Activated CD4-positive, alpha-beta T cell treated with anti-CD3 and anti-CD28 coated beads, Interleukin-2, amount 50 U/mL, for 4 hours (primary cell): ENCODE results near the gene USP6NL.
"Not testable (repeated sequence)": the region's sequence is repeated elsewhere in the genome, so short reads cannot be mapped to it uniquely, and the experiment has no call there.

Source experiments
- DNase-seq, 2 experiments: peaks; one replicate each; pipeline ENCODE4 v3.0.0-alpha.2; 2020

USP6NL gene

DNA sequence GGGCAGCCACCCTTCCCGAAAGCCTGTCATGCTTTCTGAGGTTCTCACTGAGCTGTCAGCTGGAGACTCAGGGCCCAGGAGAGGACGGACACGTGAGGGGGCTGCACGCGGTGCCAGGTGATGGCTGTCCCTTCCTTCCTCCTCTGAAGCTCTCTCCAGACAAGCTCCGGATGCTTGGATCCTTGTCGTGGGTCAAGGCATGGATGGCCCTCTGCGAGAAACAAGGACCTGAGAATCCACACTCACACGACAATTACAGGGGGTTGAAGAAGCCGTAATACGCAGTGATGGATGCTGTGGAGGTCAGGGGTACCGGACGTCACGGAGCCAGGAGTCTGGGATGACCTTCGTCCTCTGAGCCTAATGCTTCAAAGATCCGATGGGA, 170.3 kb downstream of the USP6NL start:
- no peak for DNase-seq

GRCh38 chr10:11440250-11441150, 170.9 kb downstream of the USP6NL start:
- peak; percentile 25 to 34 for DNase-seq

DNA sequence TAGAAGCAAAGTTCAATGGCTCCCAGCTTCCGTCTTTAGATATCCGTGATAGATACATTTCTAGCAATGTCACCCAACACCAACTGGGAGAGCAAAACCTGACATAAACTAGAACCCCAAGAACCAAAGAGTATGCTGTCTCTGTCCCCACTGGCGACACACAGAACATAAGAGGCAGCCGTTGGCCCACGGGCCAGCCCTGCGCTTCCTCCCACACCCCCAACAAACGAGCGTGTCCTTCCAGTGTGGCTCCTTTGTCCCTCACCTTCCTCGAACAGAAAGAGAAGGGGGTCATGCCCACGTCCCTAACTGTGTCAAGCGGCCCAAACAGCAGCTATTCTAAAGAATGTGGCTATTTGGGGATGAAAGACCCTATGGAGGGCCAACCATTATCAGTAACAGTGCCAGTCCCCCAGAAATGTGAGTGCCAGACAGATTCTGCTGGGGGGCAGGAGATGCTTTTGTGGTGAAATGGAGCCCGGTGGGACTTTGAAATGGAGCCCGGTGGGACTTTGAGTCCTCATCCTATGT, 171.9 kb downstream of the USP6NL start:
- DNase-seq: no peak

DNA sequence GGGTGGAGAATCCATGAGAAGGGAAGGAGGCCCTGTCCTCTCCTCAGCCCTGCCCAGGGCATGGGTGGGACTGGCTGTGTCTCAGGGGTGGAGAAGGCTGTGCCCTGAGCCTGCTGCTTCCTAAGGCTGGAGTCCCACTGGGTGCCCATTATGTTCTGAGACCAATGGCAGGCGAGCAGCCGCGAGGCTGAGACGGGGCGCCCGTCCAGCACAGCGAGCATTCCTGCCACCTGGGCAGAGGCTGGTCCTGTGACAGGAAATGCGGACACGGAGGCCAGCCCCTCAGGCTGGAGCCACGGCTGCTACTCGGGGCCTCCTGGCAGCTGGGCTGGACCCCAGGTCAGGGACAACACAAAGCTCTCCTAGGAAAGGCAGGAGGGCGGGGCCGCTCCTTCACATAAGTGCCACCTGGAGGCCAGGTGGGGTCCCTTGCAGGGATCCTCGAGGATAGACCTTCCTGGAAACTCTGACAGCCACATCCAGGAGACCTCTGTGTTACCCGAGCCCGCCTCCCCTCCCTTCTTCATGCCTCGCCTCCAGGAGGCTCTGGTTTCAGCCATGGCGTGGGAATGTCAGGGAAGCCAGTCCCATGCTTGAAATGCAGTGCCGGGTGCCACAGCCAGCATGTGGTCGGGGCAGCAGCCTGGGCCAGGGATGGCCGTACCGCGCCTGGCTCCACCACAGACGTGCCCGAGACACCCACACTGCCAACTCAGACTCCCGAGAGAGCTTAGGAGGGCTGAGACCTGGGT, 173.9 kb downstream of the USP6NL start:
- DNase-seq: no peak

DNA sequence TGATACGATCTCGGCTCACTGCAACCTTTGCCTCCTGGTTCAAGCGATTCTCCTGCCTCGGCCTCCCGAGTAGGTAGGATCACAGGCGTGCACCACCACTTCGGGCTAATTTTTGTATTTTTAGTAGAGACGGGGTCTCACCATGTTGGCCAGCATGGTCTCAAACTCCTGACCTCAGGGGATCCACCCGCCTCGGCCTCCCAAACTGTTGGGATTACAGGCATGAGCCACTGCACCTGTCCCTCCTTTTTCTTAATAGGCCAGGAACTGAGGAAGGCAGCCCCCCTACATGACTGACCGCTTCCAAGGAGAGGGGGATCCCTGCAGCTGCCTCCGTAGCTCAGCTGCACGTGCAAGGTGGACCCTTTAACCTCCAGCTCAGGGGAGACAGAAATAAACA, 175.0 kb downstream of the USP6NL start:
- not testable (repeated sequence) for DNase-seq

DNA sequence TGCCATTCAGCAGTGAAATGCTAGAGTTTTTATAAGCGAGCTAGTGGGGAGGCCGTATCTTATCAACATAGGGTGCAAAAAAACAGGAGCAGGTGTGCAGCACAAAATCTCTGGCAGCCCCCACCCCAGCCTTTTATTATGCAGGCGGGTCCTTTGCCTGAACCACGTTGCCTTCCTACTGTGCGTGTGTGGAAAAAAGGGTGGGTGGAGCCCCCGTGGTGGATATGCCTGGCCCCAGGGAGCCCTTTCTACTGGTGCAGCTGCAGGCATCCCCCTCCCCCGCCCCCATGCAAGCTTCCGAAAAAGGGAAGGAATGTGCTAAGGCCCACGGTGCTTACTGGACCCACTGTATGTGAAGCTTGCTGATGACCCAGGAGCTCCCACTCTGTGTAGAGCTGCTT, 175.9 kb downstream of the USP6NL start:
- DNase-seq: no peak

GRCh38 chr10:11434324-11434723, 177.1 kb downstream of the USP6NL start:
- no peak for DNase-seq

GRCh38 chr10:11433657-11434056, 177.8 kb downstream of the USP6NL start:
- no peak for DNase-seq

DNA sequence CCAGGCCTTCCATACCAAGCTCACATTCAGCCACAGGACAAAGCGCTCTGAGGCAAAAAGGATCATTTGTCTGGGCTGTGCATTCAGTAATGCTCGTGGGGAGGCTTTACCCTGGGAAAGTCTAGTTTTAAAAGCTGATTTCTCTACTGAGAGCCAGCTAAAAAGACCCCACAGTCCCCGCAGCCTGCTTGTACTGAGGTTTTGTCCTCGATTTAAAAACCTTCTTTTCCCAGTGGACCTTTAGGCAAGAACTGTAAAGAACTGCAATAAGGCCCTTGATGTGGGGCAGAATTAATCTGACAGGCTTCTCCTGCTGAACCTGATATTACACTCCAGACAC, 180.3 kb downstream of the USP6NL start:
- DNase-seq: no peak

DNA sequence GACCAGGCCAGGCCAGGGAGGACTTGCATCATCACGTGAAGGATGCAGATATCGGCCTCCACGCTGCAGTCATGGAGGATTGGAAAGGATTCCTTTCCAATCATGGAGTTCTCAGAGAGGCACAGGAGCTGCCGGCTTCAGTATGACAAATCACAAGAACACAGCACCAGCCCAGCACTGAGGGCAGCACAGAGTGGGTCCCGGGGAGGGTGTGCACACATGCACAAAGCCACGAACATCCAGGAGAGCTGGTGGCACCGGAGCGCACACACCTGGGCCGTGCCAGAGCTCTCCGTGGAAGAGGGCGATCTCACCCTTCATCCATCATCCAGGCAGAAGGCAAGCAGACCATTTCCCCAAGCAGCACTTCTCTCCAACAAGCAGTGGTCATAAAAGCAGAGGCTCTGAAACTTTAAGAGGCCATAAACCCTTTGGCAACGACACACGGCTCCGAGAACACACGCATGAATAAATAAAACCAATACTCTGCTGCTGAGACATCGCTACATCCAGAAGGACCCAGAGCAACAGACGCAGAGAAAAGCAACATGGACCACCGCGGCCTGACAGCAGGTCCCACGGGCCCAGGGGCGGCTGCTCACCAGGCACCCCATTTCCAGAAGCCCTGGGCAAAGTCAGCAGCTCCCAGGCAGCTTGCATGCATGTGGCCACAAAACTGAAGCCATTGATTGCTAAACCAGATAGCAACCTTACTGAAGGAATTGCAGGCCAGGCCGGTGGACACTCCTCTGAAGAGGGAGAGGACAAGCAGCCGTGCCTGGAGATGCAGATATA, 180.8 kb downstream of the USP6NL start:
- DNase-seq: no peak

DNA sequence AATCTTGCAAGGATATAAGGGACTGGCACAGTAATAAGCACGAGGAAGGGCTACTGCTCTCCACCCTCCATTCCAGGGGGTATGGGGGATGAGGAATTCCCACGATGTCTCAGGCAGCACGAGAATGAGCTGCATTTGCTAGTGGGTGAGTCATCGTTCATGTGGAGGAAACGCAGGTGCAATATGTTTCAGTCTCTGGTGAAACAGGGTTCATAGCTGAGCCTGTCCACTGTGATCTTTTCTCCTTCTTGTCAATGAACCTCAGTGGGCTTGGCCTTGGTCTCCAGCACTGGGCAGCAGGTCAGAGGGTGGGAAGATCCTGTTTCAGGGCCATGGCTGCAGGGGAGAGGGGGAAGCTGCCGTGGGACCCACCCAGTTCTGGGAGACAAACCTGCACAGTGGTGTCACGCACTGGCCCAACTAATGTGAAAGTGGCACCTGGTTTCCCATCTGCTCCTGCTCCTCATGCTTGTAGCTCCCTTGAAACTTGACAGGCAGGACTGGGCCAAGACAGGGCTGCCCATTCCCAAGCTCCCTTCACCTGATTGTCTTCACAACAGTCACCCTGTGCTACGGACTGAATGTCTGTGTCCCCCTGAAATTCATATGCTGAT, 181.9 kb downstream of the USP6NL start:
- no peak for DNase-seq

DNA sequence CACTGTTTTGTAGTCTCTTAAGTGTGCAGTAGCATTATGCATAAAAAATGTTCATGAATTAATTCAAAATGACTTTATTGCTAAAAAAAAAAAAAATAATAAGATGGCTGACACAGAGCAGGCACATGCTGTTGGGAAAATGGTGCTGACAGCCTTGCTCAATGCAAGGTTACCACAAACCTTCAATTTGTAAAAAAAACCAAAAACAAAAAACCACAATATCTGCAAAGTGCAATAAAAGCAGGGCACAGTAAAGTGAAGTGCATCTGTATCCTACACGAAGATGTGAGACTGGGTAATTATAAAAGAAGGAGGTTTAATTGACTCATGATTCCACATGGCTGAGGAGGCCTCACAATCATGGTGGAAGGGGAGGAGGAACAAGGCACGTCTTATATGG, 185.8 kb downstream of the USP6NL start:
- no peak for DNase-seq

DNA sequence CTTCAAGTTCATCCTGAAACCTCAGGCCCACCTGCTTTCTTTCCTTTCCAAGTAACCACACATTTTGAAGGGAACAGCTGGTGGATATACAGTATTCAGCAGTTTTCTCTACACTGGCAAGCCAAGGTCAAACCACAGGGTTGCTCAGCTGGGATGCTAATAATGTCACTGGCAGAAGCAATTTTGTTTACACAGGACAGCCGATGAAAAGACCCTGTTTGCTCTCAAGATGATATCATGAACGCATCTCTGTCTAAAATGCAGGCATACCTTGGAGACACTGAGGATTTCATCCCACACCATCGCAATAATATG, 186.2 kb downstream of the USP6NL start:
- no peak for DNase-seq

DNA sequence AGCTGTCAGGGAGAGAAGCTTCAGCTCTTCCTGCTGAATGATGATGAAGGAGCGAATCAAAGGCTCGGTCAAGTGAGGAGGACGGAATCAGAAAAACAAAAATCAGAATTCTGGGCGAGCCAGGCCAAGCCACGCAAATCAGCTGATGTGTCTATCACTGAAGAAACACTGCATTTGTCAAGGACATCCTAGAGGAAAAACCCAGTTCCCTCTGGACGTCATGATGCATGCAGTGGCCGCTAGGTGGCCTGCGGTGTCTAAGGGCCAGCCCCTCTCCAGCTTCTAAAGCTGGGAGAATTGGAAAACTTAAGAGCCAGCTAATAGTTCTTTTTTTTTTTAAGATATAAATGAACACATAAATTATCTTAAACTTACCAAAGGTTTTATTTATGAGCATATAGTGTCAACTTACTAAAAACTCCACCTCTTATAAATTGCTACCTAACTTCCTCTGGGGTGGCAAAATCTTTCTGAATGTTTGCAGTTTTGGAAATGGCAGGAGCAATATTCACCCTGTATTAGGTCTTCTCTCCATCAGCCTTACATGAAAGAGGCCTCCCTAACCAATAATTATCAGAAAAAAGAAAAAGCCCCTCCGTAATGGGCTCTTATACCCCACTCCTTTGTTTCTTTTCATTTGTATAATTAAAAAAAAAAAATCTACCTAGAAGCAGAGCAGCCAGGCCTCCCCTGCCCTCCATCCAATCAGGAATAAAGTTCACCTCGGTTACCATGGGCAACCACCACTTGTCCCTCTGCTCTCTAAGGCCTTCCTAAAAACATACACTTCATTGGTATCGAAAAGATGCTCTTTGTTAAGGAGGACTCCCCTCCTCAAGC, 186.8 kb downstream of the USP6NL start:
- no peak for DNase-seq

DNA sequence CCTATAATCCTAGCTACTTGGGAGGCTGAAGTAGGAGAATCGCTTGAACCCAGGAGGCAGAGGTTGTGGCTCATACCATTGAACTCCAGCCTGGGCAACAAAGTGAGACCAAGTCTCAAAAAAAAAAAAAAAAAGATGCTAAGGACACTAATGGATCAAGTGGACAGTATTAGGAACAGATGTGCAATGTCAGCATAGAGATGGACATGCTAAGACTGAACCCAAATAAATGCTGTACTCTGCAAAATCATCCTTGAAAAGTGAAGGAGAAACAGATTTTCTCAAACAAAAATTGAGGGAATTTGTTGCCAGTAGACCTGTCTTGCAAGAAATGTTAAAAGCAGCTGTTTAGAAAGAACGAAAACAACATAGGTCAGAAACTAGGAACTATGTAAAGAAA, 194.5 kb downstream of the USP6NL start:
- DNase-seq: no peak

DNA sequence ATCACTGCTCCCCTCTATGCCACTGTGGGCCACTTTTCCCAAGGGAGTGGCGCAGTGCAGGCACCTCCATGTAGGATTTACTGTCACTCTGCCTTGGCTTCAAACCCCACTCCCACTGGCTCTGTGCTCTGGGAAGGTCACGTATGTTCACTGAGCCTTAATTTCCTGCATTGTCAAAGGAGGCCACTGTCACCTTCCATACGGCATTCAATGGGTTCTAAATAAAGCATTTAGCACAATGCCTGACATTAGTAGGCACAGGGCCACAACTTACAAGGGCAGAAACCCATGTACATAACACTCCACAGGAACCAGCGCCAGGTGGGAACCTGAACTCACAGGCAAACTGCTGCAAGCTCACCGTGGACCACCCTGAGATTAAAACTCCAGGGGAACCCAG, 196.4 kb downstream of the USP6NL start:
- DNase-seq: no peak

GRCh38 chr10:11414314-11415038, 197.0 kb downstream of the USP6NL start:
- DNase-seq: no peak

GRCh38 chr10:11411926-11412545, 199.4 kb downstream of the USP6NL start:
- no peak for DNase-seq

GRCh38 chr10:11409357-11409756, 202.1 kb downstream of the USP6NL start:
- no peak for DNase-seq

GRCh38 chr10:11407939-11408338, 203.5 kb downstream of the USP6NL start:
- DNase-seq: no peak

DNA sequence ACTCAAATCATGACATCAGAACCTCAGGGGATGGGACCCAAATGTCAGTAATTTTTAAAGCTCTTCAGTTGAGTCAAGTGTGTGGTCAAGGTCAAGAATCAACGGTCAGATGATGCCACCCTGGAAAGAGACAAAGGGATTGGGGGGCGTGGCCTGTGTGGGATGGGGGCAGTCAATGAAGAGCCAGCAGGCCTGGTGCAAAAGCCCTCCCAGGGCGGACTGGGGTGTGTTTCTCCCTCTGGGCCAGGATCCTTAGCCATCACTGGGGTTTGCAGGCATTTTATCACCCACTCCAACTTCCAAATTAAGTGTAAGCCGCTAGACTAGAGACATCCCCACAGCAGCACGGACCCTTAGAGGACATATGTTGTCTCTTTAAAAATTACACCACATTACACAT, 204.7 kb downstream of the USP6NL start:
- DNase-seq: no peak
